ENCODE measurements around the gene LIN54. TPM values are rescaled to one million over a fixed set of nuclear protein-coding genes. Genes with fewer than 3 reads are reported as not detected.

LIN54 gene
- total RNA-seq, 1 donor from 2014 or later = 12.3 TPM

GRCh38 chr4:82903737-82904136 is 106.9 kb downstream of the LIN54 start:
- Mint-ChIP-seq H3K36me3 (ENCODE audit: low read depth) (no peaks in the 10 kb centered on the region), H3K27me3 (ENCODE audit: low read depth) (no peaks in the 10 kb centered on the region), H3K4me1 (ENCODE audit: low read depth) (peaks cover 12% of the 10 kb centered on the region), H3K9me3 (ENCODE audit: low read depth) (no peaks in the 10 kb centered on the region), H3K4me3 (ENCODE audit: unreplicated experiment) (no peak overlapping the region), H3K27ac (ENCODE audit: unreplicated experiment) (peak overlapping the region; percentile 42)
- no peak for TF ChIP-seq CTCF (IDR thresholded peaks at IDR 0.05)
- no peak for DNase-seq (ENCODE audit: low spot score)

GRCh38 chr4:82901183-82901718 is 109.4 kb downstream of the LIN54 start:
- no peak overlapping the region for H3K27ac Mint-ChIP-seq (ENCODE audit: unreplicated experiment)
- no peaks in the 10 kb centered on the region for H3K9me3 Mint-ChIP-seq (ENCODE audit: low read depth)
- no peaks in the 10 kb centered on the region for H3K36me3 Mint-ChIP-seq (ENCODE audit: low read depth)
- no peaks in the 10 kb centered on the region for H3K27me3 Mint-ChIP-seq (ENCODE audit: low read depth)
- H3K4me1 Mint-ChIP-seq (ENCODE audit: low read depth) = peaks cover 33% of the 10 kb centered on the region
- H3K4me3 Mint-ChIP-seq (ENCODE audit: unreplicated experiment) = no peak overlapping the region
- TF ChIP-seq CTCF (IDR thresholded peaks at IDR 0.05) = peak; percentile 7
- no peak for DNase-seq (ENCODE audit: low spot score)

GRCh38 chr4:82900411-82901182 is 110.0 kb downstream of the LIN54 start, which contains the start of gene THAP9:
Gene THAP9, plus strand, starts transcription at chr4:82900735. Its CDS starts 68 bp downstream, at chr4:82900803.
- DNase-seq (ENCODE audit: low spot score) = peak; percentile 99
- H3K9me3 Mint-ChIP-seq (ENCODE audit: low read depth) = no peaks in the 10 kb centered on the region
- H3K27ac Mint-ChIP-seq (ENCODE audit: unreplicated experiment) = no peak within 1 kb of the TSS
- H3K4me1 Mint-ChIP-seq (ENCODE audit: low read depth) = peaks cover 35% of the 10 kb centered on the region
- H3K27me3 Mint-ChIP-seq (ENCODE audit: low read depth) = no peaks in the 10 kb centered on the region
- no peak within 1 kb of the TSS for H3K4me3 Mint-ChIP-seq (ENCODE audit: unreplicated experiment)
- TF ChIP-seq CTCF (IDR thresholded peaks at IDR 0.05) = no peak
- H3K36me3 Mint-ChIP-seq (ENCODE audit: low read depth) = peaks cover 2% of the 10 kb centered on the region

GRCh38 chr4:82900066-82900410 is 110.6 kb downstream of the LIN54 start:
- H3K36me3 Mint-ChIP-seq (ENCODE audit: low read depth) = peaks cover 3% of the 10 kb centered on the region
- no peaks in the 10 kb centered on the region for H3K9me3 Mint-ChIP-seq (ENCODE audit: low read depth)
- TF ChIP-seq CTCF (IDR thresholded peaks at IDR 0.05) = no peak
- H3K27me3 Mint-ChIP-seq (ENCODE audit: low read depth) = no peaks in the 10 kb centered on the region
- H3K27ac Mint-ChIP-seq (ENCODE audit: unreplicated experiment) = no peak overlapping the region
- peaks cover 32% of the 10 kb centered on the region for H3K4me1 Mint-ChIP-seq (ENCODE audit: low read depth)
- H3K4me3 Mint-ChIP-seq (ENCODE audit: unreplicated experiment) = no peak overlapping the region
- no peak for DNase-seq (ENCODE audit: low spot score)

GRCh38 chr4:82899374-82900065 is 111.1 kb downstream of the LIN54 start:
- no peak overlapping the region for H3K4me3 Mint-ChIP-seq (ENCODE audit: unreplicated experiment)
- no peak for DNase-seq (ENCODE audit: low spot score)
- peaks cover 7% of the 10 kb centered on the region for H3K36me3 Mint-ChIP-seq (ENCODE audit: low read depth)
- H3K27me3 Mint-ChIP-seq (ENCODE audit: low read depth) = no peaks in the 10 kb centered on the region
- TF ChIP-seq CTCF (IDR thresholded peaks at IDR 0.05) = no peak
- peaks cover 37% of the 10 kb centered on the region for H3K4me1 Mint-ChIP-seq (ENCODE audit: low read depth)
- no peaks in the 10 kb centered on the region for H3K9me3 Mint-ChIP-seq (ENCODE audit: low read depth)
- H3K27ac Mint-ChIP-seq (ENCODE audit: unreplicated experiment) = no peak overlapping the region
